GM12878 (cell line): ENCODE measurements around the gene HRH2. TPM values are rescaled to one million over a fixed set of nuclear protein-coding genes. Genes with fewer than 3 reads are reported as not detected.

Experiments used
- ATAC-seq: fragments of 200-7000 bp; cut with Tn5 transposase; 3 replicates; pipeline ENCODE4 v1.9.1; 2020; ENCODE audit warnings: mild to moderate bottlenecking, moderate library complexity
- BruUV-seq: library from RNA; stranded (reverse); fragments of 400-500 nt; replicated peaks from 2 replicates; lab custom pipeline; 2021; lab: Mats Ljungman, UMichigan
- CTCF ChIA-PET: fragments of 300-600 bp; sonication (Branson Sonifier 250); formaldehyde crosslinking; extraction: SDS; loops from one replicate; lab custom pipeline; 2021; ENCODE audit warnings: inconsistent platforms; lab: Yijun Ruan, JAX
- POLR2A ChIA-PET: fragments of 350-600 bp; formaldehyde crosslinking; extraction: SDS; loops from one replicate; lab custom pipeline; 2021; ENCODE audit warnings: inconsistent platforms; lab: Charles Lee
- RAD21 ChIA-PET: fragments of 300-600 bp; sonication (Branson Sonifier 250); formaldehyde crosslinking; loops from one replicate; lab custom pipeline; 2023; ENCODE audit warnings: antibody characterized with exemption; ENCODE audit not compliant: unreplicated experiment; lab: Charles Lee
- SMC1A ChIA-PET: fragments of 300-600 bp; sonication (Branson Sonifier 250); formaldehyde crosslinking; loops from one replicate; lab custom pipeline; 2023; ENCODE audit not compliant: unreplicated experiment, uncharacterized antibody; lab: Charles Lee
- DNase-seq: peaks from one replicate; pipeline ENCODE4 v3.0.0-alpha.2; 2011; ENCODE audit warnings: low read depth, low spot score
- FAIRE-seq: peaks from 3 replicates; lab custom pipeline; 2011; peaks lifted over from hg19 to GRCh38; lab: Jason Lieb, UNC
- H2AFZ ChIP-seq: 2 replicates; pipeline ENCODE4 v1.6.0; 2011; ENCODE audit warnings: low read depth, low read length, control low read depth; ENCODE audit not compliant: control insufficient read depth
- H3K27ac ChIP-seq: 2 replicates; pipeline ENCODE4 v1.5.1; 2011; ENCODE audit warnings: control low read depth; ENCODE audit not compliant: control insufficient read depth, insufficient read depth
- H3K27me3 ChIP-seq, 2 experiments: replicated peaks in 1 of 2; 2 replicates each; pipeline versions ENCODE4 v1.6.0 to v1.6.1; 2011; ENCODE audit warnings: low read length in 1 of 2; ENCODE audit not compliant: control insufficient read depth in 2 of 2, insufficient read depth in 2 of 2
- H3K36me3 ChIP-seq, 2 experiments: 2 replicates each; pipeline ENCODE4 v1.5.1; 2011; ENCODE audit warnings: low read length in 1 of 2; ENCODE audit not compliant: control insufficient read depth in 2 of 2, insufficient read depth in 2 of 2
- H3K4me1 ChIP-seq: 2 replicates; pipeline ENCODE4 v1.6.1; 2011; ENCODE audit warnings: mild to moderate bottlenecking, low read length, moderate library complexity, mixed read lengths; ENCODE audit not compliant: control insufficient read depth, insufficient read depth
- H3K4me2 ChIP-seq: 2 replicates; pipeline ENCODE4 v1.6.0; 2011; ENCODE audit warnings: control low read depth; ENCODE audit not compliant: control insufficient read depth, insufficient read depth
- H3K4me3 ChIP-seq: fragments of 200-600 bp; sonication (generic); 2 replicates; pipeline ENCODE4 v1.5.1; 2016
- H3K79me2 ChIP-seq: 2 replicates; pipeline ENCODE4 v1.6.0; 2011; ENCODE audit warnings: low read length; ENCODE audit not compliant: control insufficient read depth, insufficient read depth
- H3K9ac ChIP-seq: 2 replicates; pipeline ENCODE4 v1.8.0; 2011; ENCODE audit warnings: low read length, control low read depth, mixed read lengths; ENCODE audit not compliant: control insufficient read depth, insufficient read depth
- H3K9me3 ChIP-seq: replicated peaks from 3 replicates; pipeline ENCODE4 v1.5.1; 2011; ENCODE audit warnings: mild to moderate bottlenecking, low read length; ENCODE audit not compliant: control insufficient read depth, insufficient read depth
- H4K20me1 ChIP-seq: 2 replicates; pipeline ENCODE4 v1.6.0; 2011; ENCODE audit not compliant: control insufficient read depth, insufficient read depth
- CEBPB ChIP-seq, 2 experiments: fragments of 150-350 bp in 1 of 2; IDR thresholded peaks; 2 replicates each; pipeline ENCODE4 v1.6.1; 2012 to 2014; ENCODE audit warnings: low read depth in 2 of 2, low read length in 2 of 2, borderline replicate concordance in 1 of 2, inconsistent platforms in 1 of 2
- FOXM1 ChIP-seq: IDR thresholded peaks from 2 replicates; pipeline ENCODE4 v1.6.1; 2012; ENCODE audit warnings: low read depth, mild to moderate bottlenecking, inconsistent platforms, low read length, moderate library complexity
- GABPA ChIP-seq: IDR thresholded peaks from 2 replicates; pipeline ENCODE4 v1.6.1; 2014; ENCODE audit warnings: antibody characterized with exemption, low read depth, mild to moderate bottlenecking, inconsistent platforms
- GATAD2B ChIP-seq: fragments of 450-650 bp; conservative IDR thresholded peaks from 2 replicates; pipeline ENCODE4 v1.6.1; 2017; ENCODE audit warnings: low read depth, mild to moderate bottlenecking, moderate library complexity
- HDAC2 ChIP-seq: fragments of 200-600 bp; sonication (generic); IDR thresholded peaks from 2 replicates; pipeline ENCODE4 v1.6.1; 2017
- NFIC ChIP-seq: IDR thresholded peaks from 2 replicates; pipeline ENCODE4 v1.6.1; 2012; ENCODE audit warnings: low read depth, mild to moderate bottlenecking, inconsistent platforms, low read length, moderate library complexity
- NFYA ChIP-seq: IDR thresholded peaks from 2 replicates; pipeline ENCODE4 v1.6.1; 2011; ENCODE audit warnings: low read depth, mild to moderate bottlenecking, low read length, improper control_type of control experiment, borderline replicate concordance
- NR2C2 ChIP-seq: IDR thresholded peaks from 2 replicates; pipeline ENCODE4 v1.6.1; 2011; ENCODE audit warnings: borderline replicate concordance, low read depth; ENCODE audit not compliant: control insufficient read depth, insufficient read length
- RAD51 ChIP-seq: fragments of 450-650 bp; IDR thresholded peaks from 2 replicates; pipeline ENCODE4 v1.6.1; 2016; ENCODE audit warnings: moderate library complexity, mild to moderate bottlenecking, inconsistent platforms
- RBBP5 ChIP-seq: fragments of 200-600 bp; sonication (generic); conservative IDR thresholded peaks from 2 replicates; pipeline ENCODE4 v1.6.1; 2016
- STAT3 ChIP-seq: IDR thresholded peaks from 2 replicates; pipeline ENCODE4 v1.6.1; 2011; ENCODE audit warnings: low read depth, low read length, improper control_type of control experiment
- TCF7 ChIP-seq: IDR thresholded peaks from 2 replicates; pipeline ENCODE4 v1.6.1; 2014; ENCODE audit warnings: antibody characterized with exemption, borderline replicate concordance
- WRNIP1 ChIP-seq: IDR thresholded peaks from 2 replicates; pipeline ENCODE4 v1.6.1; 2011; ENCODE audit warnings: low read depth, low read length, improper control_type of control experiment, borderline replicate concordance
- ZNF217 ChIP-seq: fragments of 450-650 bp; IDR thresholded peaks from 2 replicates; pipeline ENCODE4 v1.6.1; 2017; ENCODE audit warnings: antibody characterized with exemption, mild to moderate bottlenecking
- ZNF274 ChIP-seq: IDR thresholded peaks from one replicate; pipeline ENCODE4 v1.8.0; 2011; ENCODE audit not compliant: insufficient read length, insufficient read depth
- ZSCAN29 ChIP-seq: fragments of 450-650 bp; IDR thresholded peaks from 2 replicates; pipeline ENCODE4 v1.6.1; 2017; ENCODE audit warnings: mild to moderate bottlenecking, moderate library complexity
- WGBS: methylation state at CpG from one replicate; pipeline ENCODE4 v1.1.6; 2016; ENCODE audit warnings: low lambda C conversion rate; ENCODE audit not compliant: insufficient replicate concordance, insufficient coverage; ENCODE audit errors: missing lambda C conversion rate; 5-methylcytosine and 5-hydroxymethylcytosine counted together
- in situ Hi-C: fragments of 300-500 bp; cut with MboI; formaldehyde crosslinking; loops from 9 replicates; pipeline ENCODE4 v1.14.3; 2018; ENCODE audit warnings: mixed read lengths
- intact Hi-C: fragments of 100-400 bp; cut with micrococcal nuclease; formaldehyde crosslinking; loops from one replicate; pipeline ENCODE4 v1.14.2; 2022; ENCODE audit not compliant: unreplicated experiment
- polyA plus RNA-seq, 11 experiments: library from polyadenylated mRNA; depleted of rRNA in 4 of 11; unstranded in 6 of 11; stranded (reverse) in 5 of 11; fragments of >200 nt; fragmentation: Nextera tagmentation in 4 of 11; fragmentation: Illumina TruSeq in 1 of 11; extraction: Ambion mirVana in 4 of 11; extraction: Trizol in 1 of 11; gene quantifications; 1 replicate in 1 of 11; 2 replicates in 10 of 11; pipeline versions ENCODE4 v1.2.1 to v1.2.3, GENCODE V29; 2011 to 2016; ENCODE audit warnings: inconsistent platforms in 2 of 11, missing spikeins in 2 of 11, low read depth in 1 of 11
- total RNA-seq, 4 experiments: library from RNA; depleted of rRNA in 3 of 4; stranded (reverse); fragments of >200 nt in 3 of 4; fragmentation: Illumina TruSeq in 1 of 4; extraction: Trizol in 1 of 4; gene quantifications; 2 replicates each; pipeline versions ENCODE4 v1.2.1 to v1.2.3, GENCODE V29; 2013 to 2021
- TF ChIP-seq, protein P1 (sequence below): fragments of 450-650 bp; formaldehyde crosslinking; IDR thresholded peaks from 2 replicates; pipeline ENCODE4 v1.5.0; 2022; ENCODE audit warnings: mild to moderate bottlenecking, missing genetic modification characterization
- TF ChIP-seq, protein P2 (sequence below): fragments of 450-650 bp; IDR thresholded peaks from 2 replicates; pipeline ENCODE4 v1.6.1; 2017; ENCODE audit warnings: antibody characterized with exemption, mild to moderate bottlenecking, moderate library complexity
- TF ChIP-seq, protein P3 (sequence below): IDR thresholded peaks from 2 replicates; pipeline ENCODE4 v1.6.1; 2011; ENCODE audit warnings: low read depth, low read length, improper control_type of control experiment, borderline replicate concordance

Gene HRH2
- total and polyA plus RNA-seq, 10 of the 15 experiments (the other 5 are each of a cell fraction or from before 2014, with no cell fraction given), result 0.01 to 0.05 (median 0.03) TPM; not detected in 7

DNA sequence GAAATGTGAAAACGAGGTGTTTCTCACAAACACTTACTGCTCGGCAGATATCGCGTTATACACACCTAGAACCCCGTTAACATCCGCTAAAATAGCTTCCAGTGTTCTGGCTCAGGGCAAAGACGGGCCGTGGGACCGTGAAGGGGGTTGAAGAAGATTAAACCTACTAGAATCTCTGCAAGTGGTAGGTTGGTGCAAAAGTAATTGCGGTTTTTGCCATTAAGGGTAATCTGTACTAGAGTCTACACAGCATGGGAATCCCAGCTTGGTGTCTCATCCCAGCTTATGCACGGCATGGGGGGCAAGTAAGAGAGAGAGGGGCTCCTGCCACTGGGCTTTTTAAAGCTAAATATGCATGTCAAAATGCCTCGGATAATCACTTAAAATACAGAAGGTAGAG lies 43.9 kb downstream of the HRH2 start:
- no peak for FAIRE-seq
- Histone ChIP-seq H3K9me3 (no peaks in the 10 kb centered on the region), H3K36me3 (no peaks in the 10 kb centered on the region), H3K4me1 (no peaks in the 10 kb centered on the region), H4K20me1 (no peaks in the 10 kb centered on the region), H3K9ac (no peak overlapping the region), H3K27me3 (peaks cover 0 to 2% of the 10 kb centered on the region in 2 experiments; a peak in 1 of 4 replicates), H3K4me2 (no peak overlapping the region), H3K79me2 (no peaks in the 10 kb centered on the region), H3K27ac (no peak overlapping the region), H3K4me3 (no peak overlapping the region), H2AFZ (no peak overlapping the region)
- no peak for TF ChIP-seq RAD51
- no peak for TF ChIP-seq HDAC2
- TF ChIP-seq RBBP5, result no peak
- no peak for TF ChIP-seq GATAD2B
- TF ChIP-seq NR2C2, result no peak
- TF ChIP-seq ZSCAN29, result no peak
- TF ChIP-seq ZNF274, result no peak
- no peak for TF ChIP-seq STAT3
- TF ChIP-seq, protein P1, sequence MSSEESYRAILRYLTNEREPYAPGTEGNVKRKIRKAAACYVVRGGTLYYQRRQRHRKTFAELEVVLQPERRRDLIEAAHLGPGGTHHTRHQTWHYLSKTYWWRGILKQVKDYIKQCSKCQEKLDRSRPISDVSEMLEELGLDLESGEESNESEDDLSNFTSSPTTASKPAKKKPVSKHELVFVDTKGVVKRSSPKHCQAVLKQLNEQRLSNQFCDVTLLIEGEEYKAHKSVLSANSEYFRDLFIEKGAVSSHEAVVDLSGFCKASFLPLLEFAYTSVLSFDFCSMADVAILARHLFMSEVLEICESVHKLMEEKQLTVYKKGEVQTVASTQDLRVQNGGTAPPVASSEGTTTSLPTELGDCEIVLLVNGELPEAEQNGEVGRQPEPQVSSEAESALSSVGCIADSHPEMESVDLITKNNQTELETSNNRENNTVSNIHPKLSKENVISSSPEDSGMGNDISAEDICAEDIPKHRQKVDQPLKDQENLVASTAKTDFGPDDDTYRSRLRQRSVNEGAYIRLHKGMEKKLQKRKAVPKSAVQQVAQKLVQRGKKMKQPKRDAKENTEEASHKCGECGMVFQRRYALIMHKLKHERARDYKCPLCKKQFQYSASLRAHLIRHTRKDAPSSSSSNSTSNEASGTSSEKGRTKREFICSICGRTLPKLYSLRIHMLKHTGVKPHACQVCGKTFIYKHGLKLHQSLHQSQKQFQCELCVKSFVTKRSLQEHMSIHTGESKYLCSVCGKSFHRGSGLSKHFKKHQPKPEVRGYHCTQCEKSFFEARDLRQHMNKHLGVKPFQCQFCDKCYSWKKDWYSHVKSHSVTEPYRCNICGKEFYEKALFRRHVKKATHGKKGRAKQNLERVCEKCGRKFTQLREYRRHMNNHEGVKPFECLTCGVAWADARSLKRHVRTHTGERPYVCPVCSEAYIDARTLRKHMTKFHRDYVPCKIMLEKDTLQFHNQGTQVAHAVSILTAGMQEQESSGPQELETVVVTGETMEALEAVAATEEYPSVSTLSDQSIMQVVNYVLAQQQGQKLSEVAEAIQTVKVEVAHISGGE (CRISPR knock-in tag), result no peak
- TF ChIP-seq FOXM1, result no peak
- TF ChIP-seq CEBPB (IDR thresholded peaks at IDR 0.05; ENCODE audit: borderline replicate concordance in 1 of 2, low read depth in 2 of 2, low read length in 2 of 2), result no peak
- TF ChIP-seq NFIC, result no peak
- TF ChIP-seq, protein P2, sequence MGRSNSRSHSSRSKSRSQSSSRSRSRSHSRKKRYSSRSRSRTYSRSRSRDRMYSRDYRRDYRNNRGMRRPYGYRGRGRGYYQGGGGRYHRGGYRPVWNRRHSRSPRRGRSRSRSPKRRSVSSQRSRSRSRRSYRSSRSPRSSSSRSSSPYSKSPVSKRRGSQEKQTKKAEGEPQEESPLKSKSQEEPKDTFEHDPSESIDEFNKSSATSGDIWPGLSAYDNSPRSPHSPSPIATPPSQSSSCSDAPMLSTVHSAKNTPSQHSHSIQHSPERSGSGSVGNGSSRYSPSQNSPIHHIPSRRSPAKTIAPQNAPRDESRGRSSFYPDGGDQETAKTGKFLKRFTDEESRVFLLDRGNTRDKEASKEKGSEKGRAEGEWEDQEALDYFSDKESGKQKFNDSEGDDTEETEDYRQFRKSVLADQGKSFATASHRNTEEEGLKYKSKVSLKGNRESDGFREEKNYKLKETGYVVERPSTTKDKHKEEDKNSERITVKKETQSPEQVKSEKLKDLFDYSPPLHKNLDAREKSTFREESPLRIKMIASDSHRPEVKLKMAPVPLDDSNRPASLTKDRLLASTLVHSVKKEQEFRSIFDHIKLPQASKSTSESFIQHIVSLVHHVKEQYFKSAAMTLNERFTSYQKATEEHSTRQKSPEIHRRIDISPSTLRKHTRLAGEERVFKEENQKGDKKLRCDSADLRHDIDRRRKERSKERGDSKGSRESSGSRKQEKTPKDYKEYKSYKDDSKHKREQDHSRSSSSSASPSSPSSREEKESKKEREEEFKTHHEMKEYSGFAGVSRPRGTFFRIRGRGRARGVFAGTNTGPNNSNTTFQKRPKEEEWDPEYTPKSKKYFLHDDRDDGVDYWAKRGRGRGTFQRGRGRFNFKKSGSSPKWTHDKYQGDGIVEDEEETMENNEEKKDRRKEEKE, result no peak
- TF ChIP-seq NFYA, result no peak
- TF ChIP-seq TCF7, result no peak
- no peak for TF ChIP-seq ZNF217
- no peak for TF ChIP-seq WRNIP1
- TF ChIP-seq, protein P3, sequence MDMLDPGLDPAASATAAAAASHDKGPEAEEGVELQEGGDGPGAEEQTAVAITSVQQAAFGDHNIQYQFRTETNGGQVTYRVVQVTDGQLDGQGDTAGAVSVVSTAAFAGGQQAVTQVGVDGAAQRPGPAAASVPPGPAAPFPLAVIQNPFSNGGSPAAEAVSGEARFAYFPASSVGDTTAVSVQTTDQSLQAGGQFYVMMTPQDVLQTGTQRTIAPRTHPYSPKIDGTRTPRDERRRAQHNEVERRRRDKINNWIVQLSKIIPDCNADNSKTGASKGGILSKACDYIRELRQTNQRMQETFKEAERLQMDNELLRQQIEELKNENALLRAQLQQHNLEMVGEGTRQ, result no peak
- no peak for TF ChIP-seq GABPA
- SMC1A ChIA-PET, result no interaction called here
- WGBS, result 44% methylated on average over 12 of the region's 12 CpGs
- no peak for DNase-seq
- no peak for ATAC-seq
- CTCF ChIA-PET, result interaction anchor here (0.7 to 1.3 kb wide), 5 partner anchors 12 to 1921 kb away, joined by 3 to 11 read pairs (median 3); no protein-coding TSS in a partner anchor
- RAD21 ChIA-PET, result interaction anchor here (1.3 kb wide), 1 partner anchor 168 kb away, joined by 6 read pairs; no protein-coding TSS in a partner anchor
- POLR2A ChIA-PET, result no interaction called here
- in situ Hi-C loops, result no loop called here
- no TSS peak for BruUV-seq
- intact Hi-C loops, result loop anchor here (1.0 kb wide), 1 partner anchor 167 kb away; no protein-coding TSS in a partner anchor
